ENCODE results near the gene NOBOX. TPM values are rescaled to one million over a fixed set of nuclear protein-coding genes. Genes with fewer than 3 reads are reported as not detected.
"Not testable (repeated sequence)": the region's sequence is repeated elsewhere in the genome, so short reads cannot be mapped to it uniquely, and the experiment has no call there.

NOBOX gene
- total RNA-seq, 2 experiments from 2014 or later, result not detected

DNA sequence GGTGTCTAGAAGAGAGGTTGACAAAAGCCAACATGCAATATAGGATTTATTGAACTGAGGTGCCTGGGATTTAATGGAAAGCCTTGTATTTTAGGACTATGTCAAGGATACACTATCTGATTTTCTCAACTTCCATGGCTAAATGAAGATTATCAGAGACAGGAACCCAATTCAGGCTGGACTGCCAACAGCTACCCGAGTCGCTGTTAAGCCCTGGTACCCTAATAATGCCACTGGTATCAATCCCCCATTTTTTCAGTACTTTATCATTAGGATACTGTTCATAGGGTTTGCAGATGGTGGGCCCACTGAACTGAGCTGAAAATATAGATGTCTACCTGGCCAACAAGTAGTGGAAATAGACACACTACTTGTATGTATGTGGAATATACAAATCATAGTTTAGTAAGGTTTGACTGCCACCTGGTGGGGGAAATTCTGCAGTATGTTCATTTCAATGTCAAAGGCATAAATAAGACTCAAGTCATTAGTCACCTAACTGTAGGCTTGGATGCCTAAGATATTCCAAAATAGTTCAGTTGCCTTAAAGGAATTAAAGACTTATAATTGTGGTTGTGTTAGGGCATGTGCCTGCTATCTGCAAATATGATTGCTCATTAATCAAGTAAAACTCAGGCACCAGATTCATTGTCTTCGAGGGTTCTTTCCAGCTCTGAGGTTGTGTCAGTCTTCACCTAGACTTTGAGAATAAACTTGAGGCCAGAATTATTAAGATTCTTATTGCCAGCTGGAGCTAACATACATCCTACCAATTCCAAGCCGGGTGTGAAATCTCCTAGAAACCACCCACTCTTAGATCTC, 34.1 kb upstream of the NOBOX start:
- H3K4me1 Mint-ChIP-seq (ENCODE audit: low read depth), result no peaks in the 10 kb centered on the region
- H3K27ac Mint-ChIP-seq, result no peak overlapping the region
- TF ChIP-seq, protein P1, sequence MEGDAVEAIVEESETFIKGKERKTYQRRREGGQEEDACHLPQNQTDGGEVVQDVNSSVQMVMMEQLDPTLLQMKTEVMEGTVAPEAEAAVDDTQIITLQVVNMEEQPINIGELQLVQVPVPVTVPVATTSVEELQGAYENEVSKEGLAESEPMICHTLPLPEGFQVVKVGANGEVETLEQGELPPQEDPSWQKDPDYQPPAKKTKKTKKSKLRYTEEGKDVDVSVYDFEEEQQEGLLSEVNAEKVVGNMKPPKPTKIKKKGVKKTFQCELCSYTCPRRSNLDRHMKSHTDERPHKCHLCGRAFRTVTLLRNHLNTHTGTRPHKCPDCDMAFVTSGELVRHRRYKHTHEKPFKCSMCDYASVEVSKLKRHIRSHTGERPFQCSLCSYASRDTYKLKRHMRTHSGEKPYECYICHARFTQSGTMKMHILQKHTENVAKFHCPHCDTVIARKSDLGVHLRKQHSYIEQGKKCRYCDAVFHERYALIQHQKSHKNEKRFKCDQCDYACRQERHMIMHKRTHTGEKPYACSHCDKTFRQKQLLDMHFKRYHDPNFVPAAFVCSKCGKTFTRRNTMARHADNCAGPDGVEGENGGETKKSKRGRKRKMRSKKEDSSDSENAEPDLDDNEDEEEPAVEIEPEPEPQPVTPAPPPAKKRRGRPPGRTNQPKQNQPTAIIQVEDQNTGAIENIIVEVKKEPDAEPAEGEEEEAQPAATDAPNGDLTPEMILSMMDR (IDR thresholded peaks at IDR 0.05), result peak; percentile 42
- H3K4me3 Mint-ChIP-seq, result no peak overlapping the region
- POLR2A ChIA-PET, result no interaction called here
- ATAC-seq (peak; percentile 60), DNase-seq (peak; percentile 83)
- intact Hi-C loops (cut with micrococcal nuclease), result no loop called here
- no peaks in the 10 kb centered on the region for H3K36me3 Mint-ChIP-seq (ENCODE audit: low read depth)
- H3K9me3 Mint-ChIP-seq, result no peaks in the 10 kb centered on the region
- CTCF ChIA-PET, result interaction anchor here (0.7 to 2.0 kb wide), 12 partner anchors 10 to 310 kb away, joined by 3 to 9 read pairs (median 4); no protein-coding TSS in a partner anchor
- H3K27me3 Mint-ChIP-seq, result peaks cover under 1% of the 10 kb centered on the region

DNA sequence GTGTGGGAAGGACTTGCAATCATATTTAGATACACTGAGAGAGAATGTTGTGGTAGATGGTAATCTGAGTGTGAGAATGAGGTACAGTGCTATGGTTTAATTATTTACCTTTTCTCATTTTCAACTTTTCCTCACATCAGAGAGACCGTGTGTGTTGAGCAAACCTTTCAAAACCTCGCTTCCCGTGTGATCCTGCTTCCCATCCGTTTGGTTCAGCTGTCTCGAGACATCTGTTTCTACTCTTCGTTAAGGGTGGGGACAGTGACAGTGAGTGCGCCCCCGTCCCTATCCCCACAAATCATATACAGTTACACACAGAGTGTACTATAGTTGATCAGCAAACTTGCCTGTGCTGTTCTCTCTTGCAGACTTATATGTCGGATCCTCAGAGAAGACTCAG, 33.0 kb upstream of the NOBOX start:
- no peaks in the 10 kb centered on the region for H3K4me1 Mint-ChIP-seq (ENCODE audit: low read depth)
- CTCF ChIA-PET, result interaction anchor here (0.8 to 2.0 kb wide), 4 partner anchors 12 to 259 kb away, joined by 4 to 9 read pairs (median 4); no protein-coding TSS in a partner anchor
- POLR2A ChIA-PET, result no interaction called here
- H3K27me3 Mint-ChIP-seq, result peaks cover 2% of the 10 kb centered on the region
- no peaks in the 10 kb centered on the region for H3K36me3 Mint-ChIP-seq (ENCODE audit: low read depth)
- DNase-seq (no peak), ATAC-seq (no peak)
- TF ChIP-seq, protein P1 (IDR thresholded peaks at IDR 0.05), result no peak
- intact Hi-C loops (cut with micrococcal nuclease), result no loop called here
- H3K9me3 Mint-ChIP-seq, result no peaks in the 10 kb centered on the region
- H3K27ac Mint-ChIP-seq, result no peak overlapping the region
- no peak overlapping the region for H3K4me3 Mint-ChIP-seq

DNA sequence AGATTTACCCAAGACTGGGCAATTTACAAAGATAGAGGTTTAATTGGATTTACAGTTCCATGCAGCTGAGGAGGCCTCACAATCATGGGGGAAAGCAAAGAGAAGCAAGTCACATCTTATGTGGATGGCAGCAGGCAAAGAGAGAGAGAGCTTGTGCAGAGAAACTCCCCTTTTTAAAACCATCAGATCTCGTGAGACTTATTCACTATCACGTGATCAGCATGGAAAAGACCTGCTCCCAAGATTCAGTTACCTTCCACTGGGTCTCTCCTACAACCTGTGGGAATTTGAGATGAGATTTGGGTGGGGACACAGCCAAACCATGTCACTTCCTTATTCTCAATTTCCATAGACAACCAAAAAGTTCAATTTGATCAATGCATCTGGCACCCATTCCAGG, 24.9 kb upstream of the NOBOX start:
- Mint-ChIP-seq H3K27ac (no peak overlapping the region), H3K4me1 (ENCODE audit: low read depth) (no peaks in the 10 kb centered on the region), H3K36me3 (ENCODE audit: low read depth) (peaks cover 3% of the 10 kb centered on the region), H3K27me3 (peaks cover 2% of the 10 kb centered on the region), H3K4me3 (no peak overlapping the region), H3K9me3 (peaks cover 18% of the 10 kb centered on the region)
- CTCF ChIA-PET, result no interaction called here
- intact Hi-C loops (cut with micrococcal nuclease), result no loop called here
- ATAC-seq (no peak), DNase-seq (no peak)
- POLR2A ChIA-PET, result no interaction called here
- TF ChIP-seq, protein P1 (IDR thresholded peaks at IDR 0.05), result no peak

DNA sequence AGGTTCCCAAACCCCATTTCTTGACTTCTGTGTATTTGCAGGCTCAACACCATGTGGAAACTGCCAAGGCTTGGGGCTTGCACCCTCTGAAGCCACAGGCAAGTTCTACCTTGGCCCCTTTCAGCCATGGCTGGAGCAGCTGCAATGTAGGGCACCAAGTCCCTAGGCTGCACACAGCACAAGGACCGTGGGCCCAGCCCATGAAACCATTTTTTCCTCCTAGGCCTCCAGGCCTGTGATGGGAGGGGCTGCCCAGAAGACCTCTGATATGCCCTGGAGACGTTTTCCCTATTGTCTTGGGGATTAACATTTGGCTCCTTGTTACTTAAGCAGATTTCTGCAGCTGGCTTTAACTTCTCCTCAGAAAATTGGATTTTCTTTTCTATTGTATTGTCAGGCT, 24.0 kb upstream of the NOBOX start:
- H3K27me3 Mint-ChIP-seq; DNase-seq; POLR2A ChIA-PET; H3K36me3 Mint-ChIP-seq (ENCODE audit: low read depth); CTCF ChIA-PET; H3K4me1 Mint-ChIP-seq (ENCODE audit: low read depth); ATAC-seq; H3K27ac Mint-ChIP-seq; H3K4me3 Mint-ChIP-seq; intact Hi-C loops (cut with micrococcal nuclease): not testable (repeated sequence)
- H3K9me3 Mint-ChIP-seq, result peaks cover 18% of the 10 kb centered on the region

DNA sequence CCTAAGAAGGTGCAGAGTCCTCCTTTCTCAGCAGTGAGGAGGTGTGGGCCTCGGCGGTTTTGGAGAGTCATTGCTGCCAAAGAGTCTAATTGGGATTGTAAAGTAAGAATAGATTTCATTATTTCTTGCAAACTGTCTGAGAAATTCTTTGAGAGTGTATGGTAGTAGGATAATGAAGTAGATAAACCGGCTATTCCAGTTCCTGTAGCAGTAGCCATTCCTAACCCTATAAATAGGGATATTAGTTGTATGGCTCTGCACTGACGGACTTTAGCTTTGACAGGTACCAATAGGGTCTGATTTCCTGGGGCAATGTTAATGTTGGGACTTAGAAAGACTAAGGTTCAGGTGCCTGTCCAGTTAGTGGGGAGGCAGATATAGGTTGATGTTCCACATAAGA, 15.4 kb upstream of the NOBOX start:
- H3K27me3 Mint-ChIP-seq; H3K27ac Mint-ChIP-seq; ATAC-seq; H3K9me3 Mint-ChIP-seq; H3K4me1 Mint-ChIP-seq (ENCODE audit: low read depth); DNase-seq; POLR2A ChIA-PET; CTCF ChIA-PET; H3K4me3 Mint-ChIP-seq; intact Hi-C loops (cut with micrococcal nuclease); H3K36me3 Mint-ChIP-seq (ENCODE audit: low read depth): not testable (repeated sequence)

DNA sequence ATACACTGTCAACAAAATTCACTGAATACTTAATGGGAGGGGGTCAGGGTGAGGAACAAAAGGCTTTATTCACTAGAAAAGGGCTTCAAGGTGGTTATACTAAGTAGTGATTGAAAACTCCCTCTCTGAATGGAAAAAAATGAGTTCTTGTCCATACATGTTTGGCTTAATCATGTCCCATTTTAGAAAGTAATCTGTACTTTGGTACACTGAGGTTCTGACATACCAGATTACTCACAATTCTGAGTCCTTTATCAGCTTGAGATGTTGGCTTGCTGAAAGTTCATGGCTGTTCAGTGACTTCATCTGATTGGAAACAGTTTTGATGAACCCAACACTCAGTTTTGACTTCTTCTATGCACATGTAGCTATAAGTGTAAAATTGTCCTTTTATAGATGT, 12.8 kb upstream of the NOBOX start:
- ChIA-PET CTCF (interaction anchor here (2.9 kb wide), 1 partner anchor 21 kb away, joined by 9 read pairs; no protein-coding TSS in a partner anchor), POLR2A (no interaction called here)
- H3K27ac Mint-ChIP-seq, result no peak overlapping the region
- H3K4me1 Mint-ChIP-seq (ENCODE audit: low read depth), result no peaks in the 10 kb centered on the region
- ATAC-seq, result no peak
- TF ChIP-seq, protein P1 (IDR thresholded peaks at IDR 0.05), result no peak
- peaks cover 10% of the 10 kb centered on the region for H3K27me3 Mint-ChIP-seq
- H3K4me3 Mint-ChIP-seq, result no peak overlapping the region
- H3K9me3 Mint-ChIP-seq, result peaks cover 3% of the 10 kb centered on the region
- intact Hi-C loops (cut with micrococcal nuclease), result no loop called here
- no peaks in the 10 kb centered on the region for H3K36me3 Mint-ChIP-seq (ENCODE audit: low read depth)
- DNase-seq, result no peak

Measured in activated CD8-positive, alpha-beta T cell treated with anti-CD3 and anti-CD28 coated beads for 36 hours (primary cell).